ENCODE measurements around the gene EPHA1.
A peak's percentile ranks its signal among the peaks of the same experiment; 100 is the strongest.

Gene EPHA1

GRCh38 chr7:143361552-143362130, 47.0 kb downstream of the EPHA1 start (continued):
- TF ChIP-seq OSR2 (tag by site-specific recombination; IDR thresholded peaks at IDR 0.05): peak; percentile 56; the same call in 1 of the 2 replicates
- TF ChIP-seq, protein P1, sequence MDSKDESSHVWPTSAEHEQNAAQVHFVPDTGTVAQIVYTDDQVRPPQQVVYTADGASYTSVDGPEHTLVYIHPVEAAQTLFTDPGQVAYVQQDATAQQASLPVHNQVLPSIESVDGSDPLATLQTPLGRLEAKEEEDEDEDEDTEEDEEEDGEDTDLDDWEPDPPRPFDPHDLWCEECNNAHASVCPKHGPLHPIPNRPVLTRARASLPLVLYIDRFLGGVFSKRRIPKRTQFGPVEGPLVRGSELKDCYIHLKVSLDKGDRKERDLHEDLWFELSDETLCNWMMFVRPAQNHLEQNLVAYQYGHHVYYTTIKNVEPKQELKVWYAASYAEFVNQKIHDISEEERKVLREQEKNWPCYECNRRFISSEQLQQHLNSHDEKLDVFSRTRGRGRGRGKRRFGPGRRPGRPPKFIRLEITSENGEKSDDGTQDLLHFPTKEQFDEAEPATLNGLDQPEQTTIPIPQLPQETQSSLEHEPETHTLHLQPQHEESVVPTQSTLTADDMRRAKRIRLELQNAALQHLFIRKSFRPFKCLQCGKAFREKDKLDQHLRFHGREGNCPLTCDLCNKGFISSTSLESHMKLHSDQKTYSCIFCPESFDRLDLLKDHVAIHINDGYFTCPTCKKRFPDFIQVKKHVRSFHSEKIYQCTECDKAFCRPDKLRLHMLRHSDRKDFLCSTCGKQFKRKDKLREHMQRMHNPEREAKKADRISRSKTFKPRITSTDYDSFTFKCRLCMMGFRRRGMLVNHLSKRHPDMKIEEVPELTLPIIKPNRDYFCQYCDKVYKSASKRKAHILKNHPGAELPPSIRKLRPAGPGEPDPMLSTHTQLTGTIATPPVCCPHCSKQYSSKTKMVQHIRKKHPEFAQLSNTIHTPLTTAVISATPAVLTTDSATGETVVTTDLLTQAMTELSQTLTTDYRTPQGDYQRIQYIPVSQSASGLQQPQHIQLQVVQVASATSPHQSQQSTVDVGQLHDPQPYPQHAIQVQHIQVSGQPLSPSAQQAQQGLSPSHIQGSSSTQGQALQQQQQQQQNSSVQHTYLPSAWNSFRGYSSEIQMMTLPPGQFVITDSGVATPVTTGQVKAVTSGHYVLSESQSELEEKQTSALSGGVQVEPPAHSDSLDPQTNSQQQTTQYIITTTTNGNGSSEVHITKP (tag by site-specific recombination; IDR thresholded peaks at IDR 0.05): peak; percentile 27; the same call in 1 of the 2 replicates
- no peak for TF ChIP-seq ZNF114 (tag by site-specific recombination; IDR thresholded peaks at IDR 0.05)
- TF ChIP-seq, protein P2, sequence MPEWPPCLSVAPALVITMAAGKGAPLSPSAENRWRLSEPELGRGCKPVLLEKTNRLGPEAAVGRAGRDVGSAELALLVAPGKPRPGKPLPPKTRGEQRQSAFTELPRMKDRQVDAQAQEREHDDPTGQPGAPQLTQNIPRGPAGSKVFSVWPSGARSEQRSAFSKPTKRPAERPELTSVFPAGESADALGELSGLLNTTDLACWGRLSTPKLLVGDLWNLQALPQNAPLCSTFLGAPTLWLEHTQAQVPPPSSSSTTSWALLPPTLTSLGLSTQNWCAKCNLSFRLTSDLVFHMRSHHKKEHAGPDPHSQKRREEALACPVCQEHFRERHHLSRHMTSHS (tag by site-specific recombination; IDR thresholded peaks at IDR 0.05): no peak
- TF ChIP-seq ZNF560 (tag by site-specific recombination; IDR thresholded peaks at IDR 0.05; ENCODE audit: borderline replicate concordance): no peak

- H3K36me3 ChIP-seq (ENCODE audit: control insufficient read depth in 2 of 2, insufficient read depth in 1 of 2, low read length in 2 of 2): peaks cover 0 to 22% of the 10 kb centered on the region in 2 experiments; a peak in 1 of 3 replicates
- POLR2A ChIA-PET: no interaction called here
- H3K9me3 ChIP-seq (ENCODE audit: control insufficient read depth, insufficient read depth, low read depth, low read length): no peaks in the 10 kb centered on the region
- no peak overlapping the region for H3K4me3 ChIP-seq (ENCODE audit: low read depth, low read length)
- H3K4me1 ChIP-seq (ENCODE audit: control insufficient read depth, insufficient read depth, low read length): no peaks in the 10 kb centered on the region
- CTCF ChIA-PET: interaction anchor here (0.7 to 1.5 kb wide), 3 partner anchors 16 to 146 kb away, joined by 4 to 6 read pairs (median 6); no protein-coding TSS in a partner anchor
- no peak overlapping the region for H3K27ac ChIP-seq (ENCODE audit: extremely low read depth, low read depth, low read length)
- TF ChIP-seq ZNF16 (tag by site-specific recombination; IDR thresholded peaks at IDR 0.05; ENCODE audit: low read depth) (no peak), ZNF585B (tag by site-specific recombination; IDR thresholded peaks at IDR 0.05) (no peak), SP7 (tag by site-specific recombination; IDR thresholded peaks at IDR 0.05) (peak; percentile 47; the same call in 1 of the 2 replicates), ZNF274 (IDR thresholded peaks at IDR 0.05; ENCODE audit: low read length) (no peak), ZNF274 (tag by site-specific recombination; IDR thresholded peaks at IDR 0.05; ENCODE audit: borderline replicate concordance) (no peak), GLIS1 (tag by site-specific recombination; IDR thresholded peaks at IDR 0.05) (peak; percentile 71), ZBTB7A (tag by site-specific recombination; IDR thresholded peaks at IDR 0.05; ENCODE audit: low read depth) (no peak), ZNF654 (tag by site-specific recombination; IDR thresholded peaks at IDR 0.05; ENCODE audit: low read depth) (no peak), ZNF221 (tag by site-specific recombination; IDR thresholded peaks at IDR 0.05; ENCODE audit: borderline replicate concordance) (no peak), GLI4 (tag by site-specific recombination; IDR thresholded peaks at IDR 0.05) (no peak), MZF1 (tag by site-specific recombination; IDR thresholded peaks at IDR 0.05; ENCODE audit: borderline replicate concordance) (no peak), MYNN (tag by site-specific recombination; IDR thresholded peaks at IDR 0.05; ENCODE audit: borderline replicate concordance) (no peak), ZNF560 (tag by site-specific recombination; IDR thresholded peaks at IDR 0.05; ENCODE audit: borderline replicate concordance) (no peak), ZNF658 (tag by site-specific recombination; IDR thresholded peaks at IDR 0.05) (no peak), ZNF302 (tag by site-specific recombination; IDR thresholded peaks at IDR 0.05; ENCODE audit: low read depth) (no peak), ZNF624 (tag by site-specific recombination; IDR thresholded peaks at IDR 0.05) (no peak)
- TF ChIP-seq, protein P3, sequence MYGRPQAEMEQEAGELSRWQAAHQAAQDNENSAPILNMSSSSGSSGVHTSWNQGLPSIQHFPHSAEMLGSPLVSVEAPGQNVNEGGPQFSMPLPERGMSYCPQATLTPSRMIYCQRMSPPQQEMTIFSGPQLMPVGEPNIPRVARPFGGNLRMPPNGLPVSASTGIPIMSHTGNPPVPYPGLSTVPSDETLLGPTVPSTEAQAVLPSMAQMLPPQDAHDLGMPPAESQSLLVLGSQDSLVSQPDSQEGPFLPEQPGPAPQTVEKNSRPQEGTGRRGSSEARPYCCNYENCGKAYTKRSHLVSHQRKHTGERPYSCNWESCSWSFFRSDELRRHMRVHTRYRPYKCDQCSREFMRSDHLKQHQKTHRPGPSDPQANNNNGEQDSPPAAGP (tag by site-specific recombination; IDR thresholded peaks at IDR 0.05): no peak; the same call in 1 of the 2 replicates
- TF ChIP-seq, protein P4, sequence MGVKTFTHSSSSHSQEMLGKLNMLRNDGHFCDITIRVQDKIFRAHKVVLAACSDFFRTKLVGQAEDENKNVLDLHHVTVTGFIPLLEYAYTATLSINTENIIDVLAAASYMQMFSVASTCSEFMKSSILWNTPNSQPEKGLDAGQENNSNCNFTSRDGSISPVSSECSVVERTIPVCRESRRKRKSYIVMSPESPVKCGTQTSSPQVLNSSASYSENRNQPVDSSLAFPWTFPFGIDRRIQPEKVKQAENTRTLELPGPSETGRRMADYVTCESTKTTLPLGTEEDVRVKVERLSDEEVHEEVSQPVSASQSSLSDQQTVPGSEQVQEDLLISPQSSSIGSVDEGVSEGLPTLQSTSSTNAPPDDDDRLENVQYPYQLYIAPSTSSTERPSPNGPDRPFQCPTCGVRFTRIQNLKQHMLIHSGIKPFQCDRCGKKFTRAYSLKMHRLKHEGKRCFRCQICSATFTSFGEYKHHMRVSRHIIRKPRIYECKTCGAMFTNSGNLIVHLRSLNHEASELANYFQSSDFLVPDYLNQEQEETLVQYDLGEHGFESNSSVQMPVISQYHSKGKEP (tag by site-specific recombination; IDR thresholded peaks at IDR 0.05): no peak
- TF ChIP-seq, protein P5, sequence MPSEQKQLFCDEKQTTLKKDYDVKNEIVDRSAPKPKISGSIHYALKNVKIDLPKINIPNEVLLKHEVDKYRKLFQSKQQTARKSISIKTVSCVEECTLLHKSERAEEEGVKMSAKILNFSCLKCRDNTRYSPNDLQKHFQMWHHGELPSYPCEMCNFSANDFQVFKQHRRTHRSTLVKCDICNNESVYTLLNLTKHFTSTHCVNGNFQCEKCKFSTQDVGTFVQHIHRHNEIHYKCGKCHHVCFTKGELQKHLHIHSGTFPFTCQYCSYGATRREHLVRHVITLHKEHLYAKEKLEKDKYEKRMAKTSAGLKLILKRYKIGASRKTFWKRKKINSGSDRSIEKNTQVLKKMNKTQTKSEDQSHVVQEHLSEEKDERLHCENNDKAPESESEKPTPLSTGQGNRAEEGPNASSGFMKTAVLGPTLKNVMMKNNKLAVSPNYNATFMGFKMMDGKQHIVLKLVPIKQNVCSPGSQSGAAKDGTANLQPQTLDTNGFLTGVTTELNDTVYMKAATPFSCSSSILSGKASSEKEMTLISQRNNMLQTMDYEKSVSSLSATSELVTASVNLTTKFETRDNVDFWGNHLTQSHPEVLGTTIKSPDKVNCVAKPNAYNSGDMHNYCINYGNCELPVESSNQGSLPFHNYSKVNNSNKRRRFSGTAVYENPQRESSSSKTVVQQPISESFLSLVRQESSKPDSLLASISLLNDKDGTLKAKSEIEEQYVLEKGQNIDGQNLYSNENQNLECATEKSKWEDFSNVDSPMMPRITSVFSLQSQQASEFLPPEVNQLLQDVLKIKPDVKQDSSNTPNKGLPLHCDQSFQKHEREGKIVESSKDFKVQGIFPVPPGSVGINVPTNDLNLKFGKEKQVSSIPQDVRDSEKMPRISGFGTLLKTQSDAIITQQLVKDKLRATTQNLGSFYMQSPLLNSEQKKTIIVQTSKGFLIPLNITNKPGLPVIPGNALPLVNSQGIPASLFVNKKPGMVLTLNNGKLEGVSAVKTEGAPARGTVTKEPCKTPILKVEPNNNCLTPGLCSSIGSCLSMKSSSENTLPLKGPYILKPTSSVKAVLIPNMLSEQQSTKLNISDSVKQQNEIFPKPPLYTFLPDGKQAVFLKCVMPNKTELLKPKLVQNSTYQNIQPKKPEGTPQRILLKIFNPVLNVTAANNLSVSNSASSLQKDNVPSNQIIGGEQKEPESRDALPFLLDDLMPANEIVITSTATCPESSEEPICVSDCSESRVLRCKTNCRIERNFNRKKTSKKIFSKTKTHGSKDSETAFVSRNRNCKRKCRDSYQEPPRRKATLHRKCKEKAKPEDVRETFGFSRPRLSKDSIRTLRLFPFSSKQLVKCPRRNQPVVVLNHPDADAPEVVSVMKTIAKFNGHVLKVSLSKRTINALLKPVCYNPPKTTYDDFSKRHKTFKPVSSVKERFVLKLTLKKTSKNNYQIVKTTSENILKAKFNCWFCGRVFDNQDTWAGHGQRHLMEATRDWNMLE (tag by site-specific recombination; conservative IDR thresholded peaks at IDR 0.05; ENCODE audit: low read depth): no peak
Measured at GRCh38 chr7:143360788-143361551, 47.7 kb downstream of the EPHA1 start.

Data from HEK293 (cell line).